Gastrocnemius medialis (tissue), 4 donors: ENCODE results near the gene ROBO2.

Source experiments
- CTCF ChIP-seq, 5 experiments: fragments of 450-650 bp in 3 of 5; fragments of 200-600 bp in 2 of 5; sonication (generic) in 2 of 5; IDR thresholded peaks in 4 of 5; conservative IDR thresholded peaks in 1 of 5; 1 replicate in 4 of 5; 2 replicates in 1 of 5; pipeline ENCODE4 v1.5.1; 2016 to 2019; ENCODE audit warnings: antibody characterized with exemption in 5 of 5, mild to moderate bottlenecking in 3 of 5, moderate library complexity in 3 of 5
- POLR2A ChIP-seq, 2 donors: fragments of 450-650 bp; IDR thresholded peaks; one replicate each; pipeline ENCODE4 v1.6.1; 2017; ENCODE audit warnings: antibody characterized with exemption in 2 of 2, mild to moderate bottlenecking in 2 of 2, moderate library complexity in 2 of 2

- TF ChIP-seq CTCF (IDR thresholded peaks at IDR 0.05 in 4 of 5, conservative IDR thresholded peaks at IDR 0.05 in 1 of 5) (no peak), POLR2A (IDR thresholded peaks at IDR 0.05) (no peak)
Measured at GRCh38 chr3:77563012-77563411, 523.1 kb downstream of the ROBO2 start.
